ENCODE measurements around the gene GDPD3.

DNA sequence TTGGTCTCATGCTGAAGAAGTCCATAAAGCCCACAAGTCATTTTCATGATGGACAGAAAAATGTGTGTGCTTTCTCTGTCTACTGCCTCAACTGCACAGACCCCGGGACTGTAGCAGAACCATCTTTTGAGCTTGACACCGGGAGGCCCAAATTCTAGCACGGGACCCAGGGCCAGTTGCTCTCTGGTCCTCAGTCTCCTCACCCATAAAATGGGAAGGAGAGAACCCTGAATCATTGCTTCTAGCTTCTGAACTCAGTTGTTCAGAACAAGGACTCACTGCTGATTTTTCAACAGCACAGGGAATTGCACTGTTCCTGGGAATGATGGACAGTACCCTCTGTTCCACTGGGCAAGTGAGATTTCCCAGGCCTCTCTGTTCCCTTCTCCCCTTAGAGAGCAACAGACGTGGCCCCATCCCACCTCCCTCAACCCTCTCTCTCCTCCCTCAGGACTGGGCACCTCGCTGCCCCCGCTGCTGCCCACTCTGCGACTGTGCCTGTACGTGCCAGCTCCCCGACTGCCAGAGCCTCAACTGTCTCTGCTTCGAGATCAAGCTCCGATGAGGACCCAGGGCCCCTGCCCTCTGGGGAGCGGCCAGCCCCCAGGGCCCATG, 50.0 kb downstream of the GDPD3 start:
- TF ChIP-seq, protein P1, sequence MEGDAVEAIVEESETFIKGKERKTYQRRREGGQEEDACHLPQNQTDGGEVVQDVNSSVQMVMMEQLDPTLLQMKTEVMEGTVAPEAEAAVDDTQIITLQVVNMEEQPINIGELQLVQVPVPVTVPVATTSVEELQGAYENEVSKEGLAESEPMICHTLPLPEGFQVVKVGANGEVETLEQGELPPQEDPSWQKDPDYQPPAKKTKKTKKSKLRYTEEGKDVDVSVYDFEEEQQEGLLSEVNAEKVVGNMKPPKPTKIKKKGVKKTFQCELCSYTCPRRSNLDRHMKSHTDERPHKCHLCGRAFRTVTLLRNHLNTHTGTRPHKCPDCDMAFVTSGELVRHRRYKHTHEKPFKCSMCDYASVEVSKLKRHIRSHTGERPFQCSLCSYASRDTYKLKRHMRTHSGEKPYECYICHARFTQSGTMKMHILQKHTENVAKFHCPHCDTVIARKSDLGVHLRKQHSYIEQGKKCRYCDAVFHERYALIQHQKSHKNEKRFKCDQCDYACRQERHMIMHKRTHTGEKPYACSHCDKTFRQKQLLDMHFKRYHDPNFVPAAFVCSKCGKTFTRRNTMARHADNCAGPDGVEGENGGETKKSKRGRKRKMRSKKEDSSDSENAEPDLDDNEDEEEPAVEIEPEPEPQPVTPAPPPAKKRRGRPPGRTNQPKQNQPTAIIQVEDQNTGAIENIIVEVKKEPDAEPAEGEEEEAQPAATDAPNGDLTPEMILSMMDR (IDR thresholded peaks at IDR 0.05) = no peak
- no peak for TF ChIP-seq POLR2AphosphoS5 (IDR thresholded peaks at IDR 0.05)
- no peak for TF ChIP-seq POLR2A (IDR thresholded peaks at IDR 0.05)
